ENCODE results near the gene KCNC1.

The KCNC1 gene

DNA sequence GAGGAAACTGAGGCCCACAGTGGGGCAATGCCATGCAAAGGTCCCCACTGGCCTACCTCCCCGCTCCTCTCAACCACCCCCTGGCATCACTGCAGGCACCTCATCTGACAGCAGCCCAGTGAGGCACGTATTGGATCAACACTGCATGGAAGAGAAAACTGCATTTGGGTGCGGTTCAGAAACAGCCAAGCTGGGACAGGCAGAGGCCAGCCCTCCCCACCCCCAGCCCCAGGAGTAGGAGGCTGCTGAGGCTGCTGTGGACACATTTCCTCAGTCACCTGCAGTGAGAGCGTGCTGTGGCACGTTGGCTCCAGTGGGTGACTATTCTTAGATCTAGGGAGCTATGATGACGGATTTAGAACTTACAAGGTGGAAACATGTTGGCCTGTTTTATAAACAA is 63.7 kb downstream of the KCNC1 start:
- DNase-seq, result no peak

DNA sequence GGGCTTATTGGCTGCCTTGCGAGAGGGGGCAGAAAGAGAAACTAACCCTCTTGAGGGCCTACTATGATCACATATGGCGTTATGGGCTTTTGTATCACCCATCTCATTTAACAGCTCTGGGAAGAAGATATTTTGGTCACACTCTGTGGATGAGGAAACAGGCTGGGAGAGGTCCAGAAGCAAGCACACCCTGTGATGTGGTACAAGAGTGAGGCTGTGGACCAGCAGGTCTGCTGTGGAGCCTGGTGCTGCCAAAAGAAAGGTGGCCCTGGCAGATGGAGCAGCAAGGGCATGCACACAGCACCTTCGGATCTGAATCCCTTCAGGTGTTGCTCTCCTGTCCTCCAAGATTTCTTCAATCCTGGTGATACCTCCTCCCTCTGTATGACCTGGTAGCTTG is 64.1 kb downstream of the KCNC1 start:
- no peak for DNase-seq

GRCh38 chr11:17799147-17799546 is 64.6 kb downstream of the KCNC1 start:
- no peak for DNase-seq

GRCh38 chr11:17801166-17801565 is 66.6 kb downstream of the KCNC1 start:
- no peak for DNase-seq

- DNase-seq, result no peak
Observed at GRCh38 chr11:17802491-17802890, 67.9 kb downstream of the KCNC1 start.

DNA sequence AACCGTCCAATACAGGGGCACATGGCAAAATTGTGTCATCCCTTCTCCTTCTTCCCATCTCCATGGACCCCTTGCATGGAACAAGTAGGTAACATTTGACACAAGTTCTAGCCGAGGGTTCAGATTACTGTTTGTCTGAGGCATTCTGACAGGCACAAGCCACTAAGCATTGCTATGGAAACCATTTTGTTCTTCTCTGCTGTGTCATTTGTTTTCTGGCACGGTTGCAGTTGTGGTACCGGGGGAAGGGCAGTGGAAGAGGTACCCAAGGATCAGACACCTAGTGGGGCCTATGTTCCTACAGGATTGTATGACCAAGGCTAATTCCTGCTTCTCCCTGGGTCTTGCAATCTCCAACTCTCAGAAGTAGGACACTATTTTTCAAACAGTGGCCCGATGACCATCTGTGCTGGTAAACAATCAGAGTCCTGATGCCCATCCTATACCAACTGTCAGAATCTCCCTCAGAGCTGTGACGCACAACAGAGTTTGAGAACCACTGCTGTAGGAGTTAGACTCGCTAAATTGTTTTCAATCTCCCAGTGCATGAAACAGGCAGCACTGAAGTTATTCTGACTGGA is 69.3 kb downstream of the KCNC1 start:
- DNase-seq, result no peak

DNA sequence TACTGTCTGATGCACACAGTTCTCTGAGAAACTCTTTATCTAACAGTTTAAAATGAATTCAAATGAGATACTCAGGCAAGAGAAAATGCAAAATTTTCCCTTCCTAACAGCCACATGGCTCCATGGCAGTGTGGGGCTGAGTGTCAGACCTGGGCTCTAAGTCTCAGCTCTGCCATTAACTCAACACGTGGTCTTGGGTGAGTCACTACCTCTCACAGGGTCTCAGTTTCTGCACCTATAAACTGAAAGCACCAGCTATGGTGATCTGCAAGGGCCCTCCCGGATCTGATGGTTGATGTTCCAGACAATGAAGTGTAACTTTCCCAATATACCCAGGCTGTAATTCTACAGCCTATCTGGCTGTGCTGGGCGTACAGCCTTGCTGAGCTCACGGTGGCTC is 70.5 kb downstream of the KCNC1 start:
- DNase-seq, result no peak

DNA sequence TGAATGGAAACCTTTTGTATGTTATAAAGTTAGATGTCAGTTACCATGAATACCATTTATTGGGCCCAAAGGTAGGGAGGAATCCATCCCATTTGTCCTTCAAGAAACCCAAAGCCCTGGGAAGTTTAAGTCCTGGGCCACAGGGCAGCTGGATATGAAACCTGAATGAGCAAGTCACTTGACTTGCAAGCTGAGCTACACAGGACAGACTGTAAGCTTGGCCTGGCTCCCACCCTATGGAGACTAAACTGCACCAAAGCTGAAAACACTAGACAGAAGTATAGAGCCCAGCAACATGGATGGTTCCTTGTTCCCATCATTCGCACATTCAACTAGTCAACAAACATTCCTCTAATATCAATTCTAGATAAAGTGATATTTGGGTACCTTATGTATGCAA is 71.3 kb downstream of the KCNC1 start:
- no peak for DNase-seq

DNA sequence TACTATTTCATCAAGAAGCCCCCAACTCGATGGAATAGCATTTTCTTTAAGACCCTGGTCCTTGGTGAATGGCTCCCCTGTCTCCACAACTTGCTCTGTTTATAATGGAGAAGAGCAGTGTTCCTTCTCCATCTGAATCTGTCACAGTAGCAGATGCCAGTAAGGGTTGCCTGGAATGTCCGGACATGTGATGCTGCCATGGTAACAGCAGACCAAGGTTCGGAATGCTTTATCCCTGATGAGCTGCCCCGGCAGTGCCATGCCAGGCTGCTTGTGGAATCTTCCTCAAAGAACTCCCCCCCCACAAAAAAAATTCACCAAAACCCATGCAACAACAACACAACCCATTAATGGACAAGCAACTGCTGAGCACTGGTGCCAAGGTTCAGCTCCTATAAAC is 72.5 kb downstream of the KCNC1 start:
- DNase-seq, result no peak

GRCh38 chr11:17810041-17810440 is 75.5 kb downstream of the KCNC1 start:
- no peak for DNase-seq

DNA sequence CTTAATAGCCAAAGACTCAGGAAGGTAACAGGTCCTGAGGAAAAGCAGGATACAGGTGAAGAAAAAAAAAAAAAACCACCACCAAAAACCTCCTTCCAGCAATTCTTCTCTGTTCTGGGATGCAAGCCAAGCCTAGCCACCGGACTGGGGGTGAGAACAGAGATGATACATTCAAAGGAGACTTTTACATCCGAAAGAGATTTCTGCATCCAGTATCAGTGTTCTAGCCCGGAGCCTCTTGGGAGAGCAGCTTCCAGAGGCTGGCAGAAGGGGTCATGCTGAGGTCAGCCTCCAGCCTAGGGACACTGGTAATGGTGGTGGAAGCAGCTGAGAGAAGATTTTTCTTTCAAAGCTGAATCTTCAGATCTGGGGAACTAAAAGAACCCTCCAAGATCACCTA is 76.2 kb downstream of the KCNC1 start:
- DNase-seq, result no peak

DNA sequence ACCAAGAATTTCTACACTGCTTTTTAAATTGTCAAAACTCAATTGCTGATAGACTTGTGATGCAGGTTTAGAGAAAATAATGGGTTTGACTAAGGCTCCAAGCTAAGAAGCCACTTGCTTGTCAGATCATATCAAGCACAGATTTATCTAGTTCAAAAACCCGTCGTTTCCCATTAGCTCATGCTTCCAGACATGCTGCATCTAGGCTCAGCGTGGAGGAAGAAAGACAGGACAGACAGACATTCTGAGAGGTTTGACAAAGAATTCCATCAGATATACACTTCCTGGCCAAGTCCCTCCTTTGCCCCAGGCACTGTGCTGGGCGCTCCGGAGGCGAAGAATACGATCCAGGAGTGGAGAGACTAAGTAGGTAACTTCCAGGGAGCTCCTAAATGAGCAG is 76.8 kb downstream of the KCNC1 start:
- no peak for DNase-seq

GRCh38 chr11:17812091-17812864 is 77.7 kb downstream of the KCNC1 start:
- DNase-seq, result no peak

DNA sequence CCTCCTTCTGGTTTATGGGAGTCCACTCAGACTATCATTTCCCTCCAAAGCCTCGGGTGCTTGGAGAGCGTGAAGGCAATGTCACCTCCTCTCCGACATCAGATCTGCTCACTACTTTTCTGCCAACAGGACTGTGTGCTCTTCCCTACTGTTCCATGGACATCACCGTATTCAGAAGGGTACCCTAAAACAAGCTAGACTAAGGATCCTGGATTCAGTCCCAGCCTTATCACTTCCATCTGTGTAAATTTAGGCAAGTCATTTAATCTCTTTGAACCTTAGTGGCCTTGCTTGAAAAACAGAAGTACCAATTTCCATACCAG is 78.2 kb downstream of the KCNC1 start:
- no peak for DNase-seq

DNA sequence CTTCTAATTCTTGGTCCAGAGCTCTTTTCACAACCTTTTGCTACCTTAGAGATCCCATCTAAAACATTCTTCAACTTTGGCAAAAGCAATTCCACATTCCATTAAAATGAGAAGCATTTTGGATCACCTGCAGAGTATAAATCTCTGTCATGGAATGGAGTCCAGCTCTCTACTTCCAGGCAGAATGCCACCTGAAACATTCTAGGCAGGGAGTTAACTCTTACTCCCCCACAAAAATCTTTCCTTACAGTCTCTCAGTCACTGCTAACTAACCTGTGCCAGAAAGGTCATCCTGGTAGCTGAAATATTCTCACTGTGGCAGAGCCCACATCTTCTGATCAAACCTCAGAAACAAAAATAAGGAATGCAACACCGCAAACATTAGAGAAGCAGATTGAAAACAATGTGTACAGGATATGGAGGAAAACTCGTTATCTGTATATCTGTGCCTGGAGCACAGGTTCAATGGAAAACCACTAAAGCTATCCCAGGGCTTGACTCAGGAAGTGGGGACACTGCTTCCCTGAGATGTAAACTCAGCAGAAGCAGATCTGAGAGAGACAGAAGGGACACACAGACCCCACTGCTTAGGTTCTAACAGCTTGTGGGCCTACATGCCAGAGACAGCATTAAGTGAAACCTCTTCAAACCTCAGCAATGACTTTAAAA is 78.9 kb downstream of the KCNC1 start:
- no peak for DNase-seq

DNA sequence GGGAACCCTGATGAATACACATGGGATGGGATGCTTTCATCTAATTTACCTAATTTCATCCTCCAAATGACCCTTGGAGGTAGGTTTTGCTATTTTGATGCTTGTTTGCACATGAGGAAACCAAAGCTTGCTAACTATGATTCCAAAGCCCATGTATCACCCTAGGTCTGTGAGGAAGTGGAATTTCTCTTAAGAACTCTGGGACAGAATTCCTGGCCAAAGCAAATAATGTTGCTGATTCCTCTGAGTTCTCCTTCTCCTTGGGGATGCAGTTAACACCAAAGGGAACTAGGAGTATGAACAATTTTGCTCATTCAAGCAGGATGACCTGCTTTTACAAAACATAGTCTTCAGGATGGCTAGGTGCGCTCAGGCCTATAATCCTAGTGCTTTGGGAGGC is 80.0 kb downstream of the KCNC1 start:
- no peak for DNase-seq

- no peak for DNase-seq
Observed at GRCh38 chr11:17816232-17816931, 81.8 kb downstream of the KCNC1 start.

- DNase-seq, result no peak
Observed at GRCh38 chr11:17821648-17822400, 87.2 kb downstream of the KCNC1 start.

DNA sequence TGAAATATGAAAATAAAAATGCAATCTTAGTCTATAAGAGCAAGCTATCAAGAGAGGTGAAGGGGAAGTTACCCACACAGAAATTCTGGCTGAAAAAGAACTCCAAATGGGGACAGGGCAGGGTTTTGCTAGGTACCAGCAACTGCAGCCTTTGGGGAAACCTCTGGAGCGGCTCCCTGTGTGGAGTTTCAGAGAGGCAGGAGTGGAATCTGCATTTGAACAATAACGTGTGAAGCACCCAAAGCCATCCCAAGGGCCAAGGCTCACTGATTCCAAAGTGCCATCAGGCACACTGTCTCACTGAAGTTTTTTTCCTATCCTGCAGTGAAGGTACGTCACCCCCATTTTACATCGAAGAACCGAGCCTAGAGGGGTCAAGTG is 87.8 kb downstream of the KCNC1 start:
- no peak for DNase-seq

- DNase-seq, result no peak
Observed at GRCh38 chr11:17827006-17827405, 92.4 kb downstream of the KCNC1 start.

GRCh38 chr11:17828311-17828751 is 93.8 kb downstream of the KCNC1 start:
- no peak for DNase-seq

- DNase-seq, result no peak
Observed at GRCh38 chr11:17831228-17831627, 96.6 kb downstream of the KCNC1 start.

DNA sequence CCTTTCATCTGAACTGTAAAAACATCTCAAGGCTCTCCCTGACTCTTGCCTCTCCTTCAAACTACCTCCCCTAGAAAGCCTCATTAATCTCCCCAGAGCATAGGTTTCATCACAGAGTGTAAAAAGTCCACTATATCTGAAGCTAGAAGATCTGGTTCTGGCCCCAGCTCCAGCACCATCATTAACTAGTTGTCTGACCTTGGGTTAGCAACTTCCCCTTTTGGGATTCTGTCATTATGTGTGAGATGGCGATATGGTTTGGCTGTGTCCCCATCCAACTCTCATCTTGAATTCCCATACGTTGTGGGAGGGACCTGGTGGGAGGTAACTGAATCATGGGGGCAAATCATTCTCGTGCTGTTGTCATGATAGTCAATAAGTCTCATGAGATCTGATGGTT is 97.3 kb downstream of the KCNC1 start:
- no peak for DNase-seq

All from stimulated activated CD4-positive, alpha-beta T cell treated with anti-CD3 and anti-CD28 coated beads, Interleukin-4, amount 100 ng/mL, for 24 hours (primary cell).